GM12873 (cell line): ENCODE data around the gene CRTC1.

Experiments used
- TF ChIP-seq, protein P1 (sequence below): IDR thresholded peaks from 2 replicates; pipeline ENCODE4 v1.5.1; 2012; ENCODE audit warnings: low read depth, mild to moderate bottlenecking, moderate library complexity, low read length, control low read depth; ENCODE audit not compliant: insufficient read depth; ENCODE audit errors: missing control alignments

The CRTC1 gene

DNA sequence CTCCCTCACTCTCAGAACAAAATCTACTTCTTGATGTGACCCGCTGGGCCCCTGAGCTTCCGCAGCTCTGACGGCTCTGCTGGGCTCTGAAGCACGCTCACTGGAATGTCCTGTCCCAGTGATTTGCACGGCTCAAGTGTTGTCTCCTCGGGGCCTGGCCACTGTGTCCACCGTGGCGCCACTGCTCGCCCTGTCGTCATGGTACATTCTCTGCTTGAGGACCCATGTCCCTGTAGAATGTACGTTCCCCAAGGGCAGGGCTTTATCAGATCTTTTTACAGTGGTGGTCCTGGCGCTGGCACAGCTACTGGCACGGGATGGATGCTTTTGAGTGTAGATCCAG lies 34.5 kb upstream of the CRTC1 start:
- TF ChIP-seq, protein P1, sequence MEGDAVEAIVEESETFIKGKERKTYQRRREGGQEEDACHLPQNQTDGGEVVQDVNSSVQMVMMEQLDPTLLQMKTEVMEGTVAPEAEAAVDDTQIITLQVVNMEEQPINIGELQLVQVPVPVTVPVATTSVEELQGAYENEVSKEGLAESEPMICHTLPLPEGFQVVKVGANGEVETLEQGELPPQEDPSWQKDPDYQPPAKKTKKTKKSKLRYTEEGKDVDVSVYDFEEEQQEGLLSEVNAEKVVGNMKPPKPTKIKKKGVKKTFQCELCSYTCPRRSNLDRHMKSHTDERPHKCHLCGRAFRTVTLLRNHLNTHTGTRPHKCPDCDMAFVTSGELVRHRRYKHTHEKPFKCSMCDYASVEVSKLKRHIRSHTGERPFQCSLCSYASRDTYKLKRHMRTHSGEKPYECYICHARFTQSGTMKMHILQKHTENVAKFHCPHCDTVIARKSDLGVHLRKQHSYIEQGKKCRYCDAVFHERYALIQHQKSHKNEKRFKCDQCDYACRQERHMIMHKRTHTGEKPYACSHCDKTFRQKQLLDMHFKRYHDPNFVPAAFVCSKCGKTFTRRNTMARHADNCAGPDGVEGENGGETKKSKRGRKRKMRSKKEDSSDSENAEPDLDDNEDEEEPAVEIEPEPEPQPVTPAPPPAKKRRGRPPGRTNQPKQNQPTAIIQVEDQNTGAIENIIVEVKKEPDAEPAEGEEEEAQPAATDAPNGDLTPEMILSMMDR = no peak

DNA sequence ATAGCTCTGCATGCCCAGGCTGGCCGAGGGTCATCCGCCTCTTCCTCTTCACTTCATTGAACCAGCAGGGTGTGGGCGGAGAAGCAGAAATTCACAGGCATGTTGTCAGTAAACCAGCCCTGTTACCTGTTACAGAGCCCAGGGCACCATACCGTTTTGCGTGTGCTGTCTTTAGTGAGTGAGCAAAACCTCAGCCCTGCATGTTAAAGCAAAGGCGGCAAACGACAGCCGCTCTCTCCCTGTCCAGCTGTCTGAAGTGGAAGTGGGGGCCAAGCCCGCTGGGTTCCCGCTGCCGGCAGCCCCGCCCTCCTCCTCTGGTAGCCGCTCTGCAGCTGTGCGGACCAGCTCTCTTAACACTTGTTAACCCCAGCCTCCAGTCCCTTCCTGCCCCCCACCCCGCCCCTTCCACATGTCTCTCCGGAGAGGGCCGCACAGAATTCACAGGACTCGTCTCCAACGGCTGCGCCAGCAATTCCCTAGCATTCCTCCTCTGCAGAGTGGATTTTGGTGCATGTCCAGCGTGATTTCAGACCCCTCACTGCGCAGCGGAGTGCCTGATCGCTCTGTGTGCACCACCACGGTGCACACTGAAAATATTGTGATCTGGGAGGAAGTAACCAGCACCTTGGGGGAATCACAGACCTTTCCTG lies 34.0 kb upstream of the CRTC1 start:
- TF ChIP-seq, protein P1 = no peak

DNA sequence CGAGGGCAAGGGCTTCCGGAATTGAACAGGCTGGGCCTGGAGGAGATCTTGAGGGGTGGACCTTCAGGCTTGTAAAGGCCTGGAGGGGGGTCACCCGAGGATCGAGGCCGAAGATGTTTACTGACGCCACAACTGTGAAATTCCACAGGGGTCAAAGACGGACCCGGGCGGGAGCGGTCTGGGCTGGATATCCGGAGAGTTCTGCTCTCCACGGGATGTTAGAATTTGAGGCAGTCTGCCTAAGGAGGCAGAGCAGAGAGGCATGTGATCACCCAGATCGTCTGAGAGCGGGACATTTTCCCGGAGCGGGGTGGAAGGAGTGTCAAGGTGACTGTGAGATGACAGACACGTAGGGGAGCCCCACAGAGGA lies 33.5 kb upstream of the CRTC1 start:
- TF ChIP-seq, protein P1 = no peak

GRCh38 chr19:18650468-18651041 lies 32.9 kb upstream of the CRTC1 start:
- TF ChIP-seq, protein P1 = no peak

GRCh38 chr19:18651300-18651699 lies 32.2 kb upstream of the CRTC1 start:
- TF ChIP-seq, protein P1 = no peak

DNA sequence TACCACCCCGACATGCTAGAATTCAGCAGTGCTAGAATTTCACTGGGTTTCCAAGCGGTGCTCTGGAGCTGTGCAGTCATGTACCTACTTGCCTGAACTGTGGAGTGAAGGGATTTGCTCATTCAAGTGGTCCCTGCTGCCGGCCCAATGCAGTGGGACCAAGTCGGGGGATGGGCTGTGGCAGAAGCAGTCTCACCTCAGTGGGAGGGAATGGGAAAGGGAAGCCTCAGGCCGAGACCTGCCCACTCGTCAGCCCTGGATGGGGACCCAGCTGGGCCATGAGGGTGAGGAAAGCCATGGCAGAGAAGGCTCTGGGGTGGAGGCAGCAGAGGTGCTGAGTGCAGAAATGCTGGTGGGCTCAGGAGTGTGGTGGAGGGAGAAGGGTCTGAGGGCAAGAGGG lies 31.7 kb upstream of the CRTC1 start:
- TF ChIP-seq, protein P1 = no peak

DNA sequence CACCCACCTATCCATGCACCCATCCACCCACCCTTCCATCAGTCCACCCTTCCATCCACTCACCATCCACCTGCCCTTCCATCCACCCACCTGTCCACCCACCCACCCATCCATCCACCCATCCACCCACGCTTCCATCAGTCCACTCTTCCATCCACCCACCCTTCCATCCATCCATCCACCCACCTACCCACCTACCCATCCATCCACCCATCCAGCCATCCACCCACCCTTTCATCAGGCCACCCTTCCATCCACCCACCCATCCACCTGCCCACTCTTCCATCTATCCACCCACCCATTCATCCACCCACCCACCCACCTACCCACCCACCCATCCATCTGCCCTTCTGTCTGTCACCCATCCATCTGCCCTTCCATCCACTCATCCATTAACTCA lies 29.6 kb upstream of the CRTC1 start:
- TF ChIP-seq, protein P1 = no peak
